HepG2 (cell line): ENCODE results near the gene SPAG6. TPM values are rescaled to one million over a fixed set of nuclear protein-coding genes. Genes with fewer than 3 reads are reported as not detected.

Source experiments
- ATAC-seq: fragments of 200-7000 bp; cut with Tn5 transposase; 3 replicates; pipeline ENCODE4 v1.9.1; 2020; ENCODE audit warnings: mild to moderate bottlenecking, moderate library complexity
- BruUV-seq: library from RNA; stranded (reverse); fragments of 400-500 nt; replicated peaks from 2 replicates; lab custom pipeline; 2021; lab: Mats Ljungman, UMichigan
- CTCF ChIA-PET: fragments of 300-600 bp; formaldehyde crosslinking; extraction: SDS; loops from one replicate; lab custom pipeline; 2021; ENCODE audit warnings: low total read pairs, inconsistent platforms, low intra/inter-chr PET ratio; lab: Yijun Ruan, JAX
- POLR2A ChIA-PET: fragments of 350-600 bp; sonication (Branson Sonifier 250); formaldehyde crosslinking; loops from one replicate; lab custom pipeline; 2020; ENCODE audit warnings: antibody characterized with exemption, inconsistent platforms; lab: Yijun Ruan, JAX
- DNase-seq: peaks from one replicate; pipeline ENCODE4 v3.0.0-alpha.2; 2015; ENCODE audit warnings: low spot score
- FAIRE-seq: peaks from 3 replicates; lab custom pipeline; 2011; peaks lifted over from hg19 to GRCh38; lab: Jason Lieb, UNC
- H2AFZ ChIP-seq: one replicate; pipeline ENCODE4 v1.6.1; 2011; ENCODE audit warnings: low read length, inconsistent platforms
- H3K27ac ChIP-seq: fragments of 300-600 bp; 3 replicates; pipeline ENCODE4 v1.8.0; 2011; ENCODE audit warnings: mixed run types, mild to moderate bottlenecking, mixed read lengths, low read length, inconsistent platforms; ENCODE audit not compliant: insufficient read depth; ENCODE audit errors: extremely low read length
- H3K27me3 ChIP-seq, 2 experiments: fragments of 200-600 bp in 1 of 2; 2 replicates in 1 of 2; 3 replicates in 1 of 2; pipeline versions ENCODE4 v1.6.0 to v1.8.0; 2011; ENCODE audit warnings: low read length in 2 of 2, mild to moderate bottlenecking in 2 of 2, moderate library complexity in 2 of 2, inconsistent platforms in 1 of 2; ENCODE audit not compliant: insufficient read depth in 2 of 2, control insufficient read depth in 1 of 2
- H3K36me3 ChIP-seq, 2 experiments: fragments of 200-600 bp in 1 of 2; replicated peaks in 1 of 2; 2 replicates in 1 of 2; 3 replicates in 1 of 2; pipeline versions ENCODE4 v1.5.1 to v1.8.0; 2011; ENCODE audit warnings: low read length in 2 of 2, inconsistent platforms in 1 of 2; ENCODE audit not compliant: insufficient read depth in 2 of 2, control insufficient read depth in 1 of 2
- H3K4me1 ChIP-seq: 2 replicates; pipeline ENCODE4 v1.5.1; 2012; ENCODE audit warnings: low read length, inconsistent platforms; ENCODE audit not compliant: insufficient read depth
- H3K4me2 ChIP-seq: 2 replicates; pipeline ENCODE4 v1.6.0; 2011; ENCODE audit warnings: low read depth, low read length, inconsistent platforms
- H3K4me3 ChIP-seq, 3 experiments: fragments of 200-600 bp in 1 of 3; sonication (generic), shearing (Covaris generic) in 1 of 3; replicated peaks in 1 of 3; 2 replicates each; pipeline ENCODE4 v1.5.1; 2011 to 2016; ENCODE audit warnings: low read length in 3 of 3, inconsistent platforms in 2 of 3, low read depth in 2 of 3, mild to moderate bottlenecking in 2 of 3, control low read depth in 1 of 3, mixed read lengths in 1 of 3; ENCODE audit not compliant: insufficient read depth in 1 of 3
- H3K79me2 ChIP-seq: one replicate; pipeline ENCODE4 v1.6.1; 2011; ENCODE audit warnings: low read length, inconsistent platforms; ENCODE audit not compliant: insufficient read depth
- H3K9ac ChIP-seq: 2 replicates; pipeline ENCODE4 v1.6.0; 2011; ENCODE audit warnings: mild to moderate bottlenecking, low read depth, low read length, inconsistent platforms; ENCODE audit not compliant: insufficient read depth
- H3K9me3 ChIP-seq: 2 replicates; pipeline ENCODE4 v1.5.1; 2012; ENCODE audit warnings: mild to moderate bottlenecking, low read length
- H4K20me1 ChIP-seq: 2 replicates; pipeline ENCODE4 v1.6.0; 2011; ENCODE audit warnings: inconsistent platforms, mild to moderate bottlenecking, low read length, moderate library complexity; ENCODE audit not compliant: insufficient read depth
- ATF7 ChIP-seq, 2 experiments: fragments of 450-650 bp in 1 of 2; sonication (generic) in 1 of 2; formaldehyde crosslinking in 1 of 2; IDR thresholded peaks; 2 replicates each; pipeline versions ENCODE4 v1.4.0 to v1.6.1; 2016 to 2020; ENCODE audit warnings: antibody characterized with exemption in 1 of 2, mild to moderate bottlenecking in 1 of 2, missing genetic modification reagents in 1 of 2
- CEBPB ChIP-seq: IDR thresholded peaks from 2 replicates; pipeline ENCODE4 v1.6.1; 2011; ENCODE audit warnings: low read depth, low read length, improper control_type of control experiment, borderline replicate concordance
- CREB3 ChIP-seq: sonication (generic); formaldehyde crosslinking; IDR thresholded peaks from 2 replicates; pipeline ENCODE4 v1.5.0; 2020; ENCODE audit warnings: missing genetic modification reagents
- PAWR ChIP-seq: sonication (generic); formaldehyde crosslinking; IDR thresholded peaks from 2 replicates; pipeline ENCODE4 v1.4.0; 2020; ENCODE audit warnings: missing genetic modification reagents, mild to moderate bottlenecking, borderline replicate concordance
- RBAK ChIP-seq: sonication (generic); formaldehyde crosslinking; IDR thresholded peaks from 2 replicates; pipeline ENCODE4 v1.5.1; 2020; ENCODE audit warnings: mild to moderate bottlenecking, missing genetic modification reagents
- SOX6 ChIP-seq, 2 experiments: fragments of 450-650 bp in 1 of 2; sonication (generic) in 1 of 2; formaldehyde crosslinking in 1 of 2; IDR thresholded peaks; 2 replicates each; pipeline versions ENCODE4 v1.4.0 to v1.6.1; 2017 to 2020; ENCODE audit warnings: antibody characterized with exemption in 1 of 2, mild to moderate bottlenecking in 1 of 2, missing genetic modification reagents in 1 of 2
- ZBTB40 ChIP-seq, 2 experiments: fragments of 450-650 bp in 1 of 2; sonication (generic) in 1 of 2; formaldehyde crosslinking in 1 of 2; IDR thresholded peaks; 2 replicates each; pipeline versions ENCODE4 v1.6.1 to v1.8.0; 2016 to 2022; ENCODE audit warnings: antibody characterized with exemption in 1 of 2, mild to moderate bottlenecking in 1 of 2, missing genetic modification reagents in 1 of 2
- ZNF768 ChIP-seq: sonication (generic); formaldehyde crosslinking; IDR thresholded peaks from 2 replicates; pipeline ENCODE4 v1.4.0; 2020; ENCODE audit warnings: missing genetic modification reagents
- ZNF773 ChIP-seq: sonication (generic); formaldehyde crosslinking; IDR thresholded peaks from 2 replicates; pipeline ENCODE4 v1.4.0; 2020; ENCODE audit warnings: missing genetic modification reagents, borderline replicate concordance
- WGBS: methylation state at CpG from one replicate; pipeline ENCODE4 v1.1.6; 2017; ENCODE audit warnings: low lambda C conversion rate; 5-methylcytosine and 5-hydroxymethylcytosine counted together
- in situ Hi-C: cut with HindIII; loops from 2 replicates; pipeline ENCODE4 v1.10.0; 2017; ENCODE audit warnings: low pct_unique_long_range_greater_than_20kb; ENCODE audit not compliant: extremely low pct_ligation_motif_present
- intact Hi-C: fragments of 100-400 bp; cut with micrococcal nuclease; formaldehyde crosslinking; loops from one replicate; pipeline ENCODE4 v1.10.0; 2022; ENCODE audit not compliant: unreplicated experiment
- polyA plus RNA-seq, 8 experiments: library from polyadenylated mRNA; depleted of rRNA in 3 of 8; stranded (reverse) in 7 of 8; unstranded in 1 of 8; fragments of >200 nt; fragmentation: Illumina TruSeq in 4 of 8; extraction: Trizol in 4 of 8; gene quantifications; 2 replicates each; pipeline versions ENCODE4 v1.2.1 to v1.2.3, GENCODE V29; 2011 to 2016; ENCODE audit warnings: low read depth in 4 of 8, missing spikeins in 1 of 8, mixed read lengths in 1 of 8; ENCODE audit not compliant: insufficient read depth in 1 of 8
- total RNA-seq, 5 experiments: library from RNA; depleted of rRNA; stranded (reverse); fragments of >200 nt; fragmentation: Illumina TruSeq; extraction: Trizol; gene quantifications; 2 replicates each; pipeline ENCODE4 v1.2.3, GENCODE V29; 2016; ENCODE audit warnings: low read depth in 1 of 5
- TF ChIP-seq, protein P1 (sequence below): sonication (generic); formaldehyde crosslinking; IDR thresholded peaks from 2 replicates; pipeline ENCODE4 v1.4.0; 2020; ENCODE audit warnings: mild to moderate bottlenecking, missing genetic modification reagents

SPAG6 gene
- total and polyA plus RNA-seq, 2 of the 13 experiments (the other 11 are each of a cell fraction or from before 2014, with no cell fraction given), result not detected

GRCh38 chr10:22369434-22370072, 24.3 kb downstream of the SPAG6 start:
- Histone ChIP-seq H3K4me3 (no peak overlapping the region), H3K79me2 (no peaks in the 10 kb centered on the region), H3K27me3 (no peaks in the 10 kb centered on the region), H2AFZ (no peak overlapping the region), H3K9ac (no peak overlapping the region), H4K20me1 (no peaks in the 10 kb centered on the region), H3K4me1 (no peaks in the 10 kb centered on the region), H3K36me3 (no peaks in the 10 kb centered on the region), H3K27ac (no peak overlapping the region), H3K9me3 (no peaks in the 10 kb centered on the region), H3K4me2 (no peak overlapping the region)
- FAIRE-seq (no peak), DNase-seq (no peak), ATAC-seq (no peak)
- ChIA-PET CTCF (no interaction called here), POLR2A (no interaction called here)
- BruUV-seq, result no TSS peak
- in situ Hi-C loops (no loop called here), intact Hi-C loops (no loop called here)
- WGBS, result 31% methylated on average over 5 of the region's 5 CpGs
- TF ChIP-seq CREB3, result no peak
- no peak for TF ChIP-seq RBAK (CRISPR knock-in tag)
- TF ChIP-seq, protein P1, sequence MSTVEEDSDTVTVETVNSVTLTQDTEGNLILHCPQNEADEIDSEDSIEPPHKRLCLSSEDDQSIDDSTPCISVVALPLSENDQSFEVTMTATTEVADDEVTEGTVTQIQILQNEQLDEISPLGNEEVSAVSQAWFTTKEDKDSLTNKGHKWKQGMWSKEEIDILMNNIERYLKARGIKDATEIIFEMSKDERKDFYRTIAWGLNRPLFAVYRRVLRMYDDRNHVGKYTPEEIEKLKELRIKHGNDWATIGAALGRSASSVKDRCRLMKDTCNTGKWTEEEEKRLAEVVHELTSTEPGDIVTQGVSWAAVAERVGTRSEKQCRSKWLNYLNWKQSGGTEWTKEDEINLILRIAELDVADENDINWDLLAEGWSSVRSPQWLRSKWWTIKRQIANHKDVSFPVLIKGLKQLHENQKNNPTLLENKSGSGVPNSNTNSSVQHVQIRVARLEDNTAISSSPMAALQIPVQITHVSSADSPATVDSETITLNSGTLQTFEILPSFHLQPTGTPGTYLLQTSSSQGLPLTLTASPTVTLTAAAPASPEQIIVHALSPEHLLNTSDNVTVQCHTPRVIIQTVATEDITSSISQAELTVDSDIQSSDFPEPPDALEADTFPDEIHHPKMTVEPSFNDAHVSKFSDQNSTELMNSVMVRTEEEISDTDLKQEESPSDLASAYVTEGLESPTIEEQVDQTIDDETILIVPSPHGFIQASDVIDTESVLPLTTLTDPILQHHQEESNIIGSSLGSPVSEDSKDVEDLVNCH (CRISPR knock-in tag), result no peak
- TF ChIP-seq CEBPB, result peak; percentile 61; the same call in 1 of the 2 replicates
- no peak for TF ChIP-seq ZNF773
- TF ChIP-seq ZNF768 (CRISPR knock-in tag), result no peak
- no peak for TF ChIP-seq SOX6 (IDR thresholded peaks at IDR 0.05)
- TF ChIP-seq SOX6 (CRISPR knock-in tag; IDR thresholded peaks at IDR 0.05), result no peak
- no peak for TF ChIP-seq ZBTB40 (IDR thresholded peaks at IDR 0.05)
- no peak for TF ChIP-seq ZBTB40 (CRISPR knock-in tag; IDR thresholded peaks at IDR 0.05)
- TF ChIP-seq ATF7 (IDR thresholded peaks at IDR 0.05), result peak; percentile 9; the same call in 1 of the 2 replicates
- TF ChIP-seq ATF7 (CRISPR knock-in tag; IDR thresholded peaks at IDR 0.05), result no peak
- TF ChIP-seq PAWR (CRISPR knock-in tag), result no peak
